Esophagus (tissue), 2 donors: ENCODE measurements around the gene NPW. TPM values are rescaled to one million over a fixed set of nuclear protein-coding genes. Genes with fewer than 3 reads are reported as not detected.
"Not testable (repeated sequence)": the region's sequence is repeated elsewhere in the genome, so short reads cannot be mapped to it uniquely, and the experiment has no call there.

Source experiments
- H3K27ac ChIP-seq, 2 donors: one replicate each; pipeline ENCODE4 v1.5.1; 2013; ENCODE audit warnings: low read depth in 2 of 2, mild to moderate bottlenecking in 2 of 2, inconsistent platforms in 1 of 2, low read length in 1 of 2, moderate library complexity in 1 of 2
- H3K27me3 ChIP-seq, 2 donors: one replicate each; pipeline ENCODE4 v1.6.1; 2013; ENCODE audit warnings: low read length in 2 of 2, control low read depth in 1 of 2, mild to moderate bottlenecking in 1 of 2; ENCODE audit not compliant: insufficient read depth in 2 of 2, control insufficient read depth in 1 of 2
- H3K36me3 ChIP-seq, 2 donors: one replicate each; pipeline ENCODE4 v1.6.1; 2013; ENCODE audit warnings: low read length in 1 of 2; ENCODE audit not compliant: control insufficient read depth in 2 of 2, insufficient read depth in 2 of 2
- H3K4me1 ChIP-seq, 2 donors: one replicate each; pipeline ENCODE4 v1.6.1; 2013; ENCODE audit warnings: low read length in 1 of 2; ENCODE audit not compliant: control insufficient read depth in 2 of 2, insufficient read depth in 2 of 2
- H3K4me3 ChIP-seq, 2 donors: one replicate each; pipeline ENCODE4 v1.5.1; 2013; ENCODE audit warnings: low read length in 2 of 2, mild to moderate bottlenecking in 2 of 2, low read depth in 1 of 2, moderate library complexity in 1 of 2
- H3K9me3 ChIP-seq, 2 donors: one replicate each; pipeline ENCODE4 v1.6.1; 2013; ENCODE audit warnings: mild to moderate bottlenecking in 2 of 2, low read depth in 1 of 2, low read length in 1 of 2, moderate library complexity in 1 of 2; ENCODE audit not compliant: control insufficient read depth in 2 of 2, insufficient read depth in 1 of 2
- WGBS, 2 donors: extraction: QIAGEN DNeasy Blood & Tissue Kit; methylation state at CpG; one replicate each; pipeline ENCODE4 v1.1.7; 2013; 5-methylcytosine and 5-hydroxymethylcytosine counted together
- polyA plus RNA-seq, 2 donors: library from polyadenylated mRNA; stranded (reverse); fragments of 200-250 nt; gene quantifications; one replicate each; pipeline ENCODE4 v1.2.3, GENCODE V29; 2013
- donor health status: healthy with polysubstance abuse.
- donor health status: Bipolar disorder and iron deficiency.

The NPW gene
- polyA plus RNA-seq, 2 donors: 0.22 to 0.53 TPM

GRCh38 chr16:2007081-2007836 is 12.3 kb upstream of the NPW start:
- H3K27ac ChIP-seq: peak overlapping the region; percentile 88 to 90
- H3K4me3 ChIP-seq: peak overlapping the region; percentile 14 to 84
- 65 to 66% methylated on average over 15 to 16 of the region's 16 CpGs for WGBS, 2 donors
- no peaks in the 10 kb centered on the region for H3K9me3 ChIP-seq
- H3K27me3 ChIP-seq: no peaks in the 10 kb centered on the region
- H3K4me1 ChIP-seq: peaks cover 16 to 47% of the 10 kb centered on the region in 2 donors
- peaks cover under 1 to 31% of the 10 kb centered on the region in 2 donors for H3K36me3 ChIP-seq

GRCh38 chr16:2008009-2008526 is 11.5 kb upstream of the NPW start:
- Histone ChIP-seq H3K27me3 (no peaks in the 10 kb centered on the region), H3K27ac (peak overlapping the region; percentile 88 to 90), H3K9me3 (no peaks in the 10 kb centered on the region), H3K4me3 (peak overlapping the region; percentile 7 to 84), H3K4me1 (peaks cover 16 to 47% of the 10 kb centered on the region in 2 donors), H3K36me3 (peaks cover 0 to 23% of the 10 kb centered on the region in 2 donors)
- WGBS, 2 donors: 18 to 21% methylated on average over 15 of the region's 15 CpGs

GRCh38 chr16:2008631-2009163 is 10.9 kb upstream of the NPW start:
- 1 to 2% methylated on average over 23 of the region's 23 CpGs for WGBS, 2 donors
- H3K4me1 ChIP-seq: peaks cover 16 to 43% of the 10 kb centered on the region in 2 donors
- no peaks in the 10 kb centered on the region for H3K9me3 ChIP-seq
- H3K27me3 ChIP-seq: no peaks in the 10 kb centered on the region
- H3K4me3 ChIP-seq: peak overlapping the region; percentile 84 to 88
- H3K27ac ChIP-seq: peak overlapping the region; percentile 90 to 97
- peaks cover 0 to 18% of the 10 kb centered on the region in 2 donors for H3K36me3 ChIP-seq

- Histone ChIP-seq H3K27me3 (no peaks in the 10 kb centered on the region), H3K27ac (peak overlapping the region; percentile 90 to 97), H3K4me1 (peaks cover 13 to 40% of the 10 kb centered on the region in 2 donors), H3K36me3 (peaks cover 0 to 18% of the 10 kb centered on the region in 2 donors), H3K9me3 (no peaks in the 10 kb centered on the region), H3K4me3 (peak overlapping the region; percentile 84 to 88)
- WGBS, 2 donors: 0 to 1% methylated on average over 48 to 55 of the region's 55 CpGs
Measured at GRCh38 chr16:2009164-2009711, 10.3 kb upstream of the NPW start.

GRCh38 chr16:2009791-2010510 is 9.6 kb upstream of the NPW start, which contains the start of gene ZNF598:
Gene ZNF598 (minus strand): TSS chr16:2009821.
- peak within 1 kb of the TSS; percentile 84 to 88 for H3K4me3 ChIP-seq
- H3K9me3 ChIP-seq: no peaks in the 10 kb centered on the region
- peak within 1 kb of the TSS; percentile 93 to 97 for H3K27ac ChIP-seq
- H3K27me3 ChIP-seq: no peaks in the 10 kb centered on the region
- peaks cover 10 to 34% of the 10 kb centered on the region in 2 donors for H3K4me1 ChIP-seq
- H3K36me3 ChIP-seq: peaks cover 0 to 17% of the 10 kb centered on the region in 2 donors
- 1 to 3% methylated on average over 36 to 52 of the region's 52 CpGs for WGBS, 2 donors

- not testable (repeated sequence) for H3K36me3 ChIP-seq, H3K4me3 ChIP-seq, H3K9me3 ChIP-seq, H3K27ac ChIP-seq, H3K27me3 ChIP-seq
- H3K4me1 ChIP-seq: peaks cover 10 to 26% of the 10 kb centered on the region in 2 donors
- 85 to 90% methylated on average over 9 of the region's 9 CpGs for WGBS, 2 donors
Measured at GRCh38 chr16:2011726-2012125, 7.9 kb upstream of the NPW start.

GRCh38 chr16:2013527-2013926 is 6.1 kb upstream of the NPW start:
- Histone ChIP-seq H3K9me3 (no peaks in the 10 kb centered on the region), H3K4me3 (no peak overlapping the region), H3K27me3 (no peaks in the 10 kb centered on the region), H3K36me3 (no peaks in the 10 kb centered on the region), H3K27ac (no peak overlapping the region), H3K4me1 (peaks cover 0 to 12% of the 10 kb centered on the region in 2 donors)
- WGBS, 2 donors: 92 to 93% methylated on average over 15 of the region's 15 CpGs

GRCh38 chr16:2015117-2015946 is 4.3 kb upstream of the NPW start:
- Histone ChIP-seq H3K27me3 (peaks cover 4 to 6% of the 10 kb centered on the region in 2 donors), H3K36me3 (no peaks in the 10 kb centered on the region), H3K27ac (peak overlapping the region; percentile 56 to 87), H3K4me3 (no peak overlapping the region), H3K9me3 (peaks cover 0 to 2% of the 10 kb centered on the region in 2 donors), H3K4me1 (peaks cover 5 to 17% of the 10 kb centered on the region in 2 donors)
- WGBS, 2 donors: 57 to 65% methylated on average over 24 of the region's 24 CpGs

GRCh38 chr16:2015947-2016208 is 3.7 kb upstream of the NPW start:
- H3K27me3 ChIP-seq: peaks cover 5 to 6% of the 10 kb centered on the region in 2 donors
- WGBS, 2 donors: 85 to 88% methylated on average over 7 of the region's 7 CpGs
- H3K27ac ChIP-seq: peak overlapping the region; percentile 40 to 87
- peaks cover 10 to 15% of the 10 kb centered on the region in 2 donors for H3K4me1 ChIP-seq
- H3K36me3 ChIP-seq: no peaks in the 10 kb centered on the region
- H3K4me3 ChIP-seq: no peak overlapping the region
- H3K9me3 ChIP-seq: peaks cover 0 to 2% of the 10 kb centered on the region in 2 donors
